ENCODE results near the gene PSMC1.
"Not testable (repeated sequence)": the region's sequence is repeated elsewhere in the genome, so short reads cannot be mapped to it uniquely, and the experiment has no call there.

The PSMC1 gene

GRCh38 chr14:90256354-90257131, at the start of gene PSMC1:
TSS of gene PSMC1 (plus strand) at chr14:90256553. CDS start at chr14:90256598, 45 bp downstream.
- DNase-seq (ENCODE audit: low read depth), result peak; percentile 77

- no peak for DNase-seq (ENCODE audit: low read depth)
Observed at GRCh38 chr14:90213099-90213748, 43.1 kb upstream of the PSMC1 start.

- DNase-seq (ENCODE audit: low read depth), result no peak
Observed at GRCh38 chr14:90228478-90228877, 27.9 kb upstream of the PSMC1 start.

GRCh38 chr14:90229942-90230341, 26.4 kb upstream of the PSMC1 start:
- DNase-seq (ENCODE audit: low read depth), result not testable (repeated sequence)

- peak; percentile 46 for DNase-seq (ENCODE audit: low read depth)
Observed at GRCh38 chr14:90235179-90235976, 21.0 kb upstream of the PSMC1 start.

- no peak for DNase-seq (ENCODE audit: low read depth)
Observed at GRCh38 chr14:90239139-90239538, 17.2 kb upstream of the PSMC1 start.

GRCh38 chr14:90242444-90242843, 13.9 kb upstream of the PSMC1 start:
- no peak for DNase-seq (ENCODE audit: low read depth)

- DNase-seq (ENCODE audit: low read depth), result no peak
Observed at GRCh38 chr14:90246936-90247335, 9.4 kb upstream of the PSMC1 start.

- DNase-seq (ENCODE audit: low read depth), result not testable (repeated sequence)
Observed at GRCh38 chr14:90247441-90247840, 8.9 kb upstream of the PSMC1 start.

- no peak for DNase-seq (ENCODE audit: low read depth)
Observed at GRCh38 chr14:90248594-90248993, 7.8 kb upstream of the PSMC1 start.

GRCh38 chr14:90253826-90254225, 2.5 kb upstream of the PSMC1 start:
- no peak for DNase-seq (ENCODE audit: low read depth)

GRCh38 chr14:90255871-90256270, 482 bp upstream of the PSMC1 start:
- DNase-seq (ENCODE audit: low read depth), result no peak

GRCh38 chr14:90263748-90264449, 7.5 kb downstream of the PSMC1 start:
- no peak for DNase-seq (ENCODE audit: low read depth)

GRCh38 chr14:90266441-90267154, 10.2 kb downstream of the PSMC1 start:
- no peak for DNase-seq (ENCODE audit: low read depth)

GRCh38 chr14:90268420-90268819, 12.1 kb downstream of the PSMC1 start:
- no peak for DNase-seq (ENCODE audit: low read depth)

- no peak for DNase-seq (ENCODE audit: low read depth)
Observed at GRCh38 chr14:90272523-90272922, 16.2 kb downstream of the PSMC1 start.

- no peak for DNase-seq (ENCODE audit: low read depth)
Observed at GRCh38 chr14:90273532-90273931, 17.2 kb downstream of the PSMC1 start.

GRCh38 chr14:90274019-90274418, 17.7 kb downstream of the PSMC1 start:
- DNase-seq (ENCODE audit: low read depth), result no peak

- DNase-seq (ENCODE audit: low read depth), result no peak
Observed at GRCh38 chr14:90274808-90275457, 18.6 kb downstream of the PSMC1 start.

GRCh38 chr14:90275458-90275814, 19.1 kb downstream of the PSMC1 start:
- no peak for DNase-seq (ENCODE audit: low read depth)

- DNase-seq (ENCODE audit: low read depth), result no peak
Observed at GRCh38 chr14:90275820-90276219, 19.5 kb downstream of the PSMC1 start.
